Esophagus squamous epithelium (tissue), 5 donors: ENCODE measurements around the gene BBS2. TPM values are rescaled to one million over a fixed set of nuclear protein-coding genes. Genes with fewer than 3 reads are reported as not detected.
A peak's percentile ranks its signal among the peaks of the same experiment; 100 is the strongest.

ENCODE experiments used
- DNase-seq: peaks from one replicate; lab custom pipeline; 2025; lab: John Stamatoyannopoulos, UW
- H3K27ac ChIP-seq, 4 donors: fragments of 200-600 bp; sonication (generic); one replicate each; pipeline ENCODE4 v1.5.1; 2016 to 2019; ENCODE audit warnings: mild to moderate bottlenecking in 1 of 4
- H3K27me3 ChIP-seq, 4 donors: fragments of 200-600 bp; sonication (generic); 1 replicate in 3 of 4; 2 replicates in 1 of 4; pipeline versions ENCODE4 v1.5.1 to v1.6.0; 2017 to 2021; ENCODE audit warnings: antibody characterized with exemption in 1 of 4
- H3K36me3 ChIP-seq, 3 donors: fragments of 200-600 bp; sonication (generic); one replicate each; pipeline ENCODE4 v1.5.1; 2016 to 2019
- H3K4me1 ChIP-seq, 3 donors: fragments of 200-600 bp; sonication (generic); one replicate each; pipeline ENCODE4 v1.5.1; 2017 to 2019
- H3K4me3 ChIP-seq, 4 donors: fragments of 200-600 bp; sonication (generic); 1 replicate in 3 of 4; 2 replicates in 1 of 4; pipeline ENCODE4 v1.5.1; 2016 to 2019; ENCODE audit warnings: mild to moderate bottlenecking in 2 of 4, moderate library complexity in 1 of 4
- H3K9me3 ChIP-seq, 3 donors: fragments of 200-600 bp; sonication (generic); one replicate each; pipeline ENCODE4 v1.5.1; 2016 to 2019
- POLR2A ChIP-seq, 4 donors: fragments of 450-650 bp; IDR thresholded peaks; one replicate each; pipeline ENCODE4 v1.6.1; 2017; ENCODE audit warnings: antibody characterized with exemption in 4 of 4, mild to moderate bottlenecking in 4 of 4, moderate library complexity in 3 of 4
- WGBS, 2 donors: methylation state at CpG; one replicate each; pipeline ENCODE4 v1.1.5; 2018; 5-methylcytosine and 5-hydroxymethylcytosine counted together
- intact Hi-C: fragments of 100-400 bp; cut with DNase I; formaldehyde crosslinking; loops from one replicate; pipeline ENCODE4 v1.15.0; 2022
- total RNA-seq, 4 donors: library from RNA; depleted of rRNA; stranded (reverse); fragments of >200 nt; gene quantifications; one replicate each; pipeline ENCODE4 v1.1.0, GENCODE V29; 2016
- TF ChIP-seq, protein P1 (sequence below), 6 experiments: fragments of 450-650 bp in 4 of 6; fragments of 200-600 bp in 2 of 6; sonication (generic) in 2 of 6; IDR thresholded peaks; one replicate each; pipeline ENCODE4 v1.5.1; 2016 to 2019; ENCODE audit warnings: antibody characterized with exemption in 6 of 6, mild to moderate bottlenecking in 4 of 6, moderate library complexity in 4 of 6
- donor health status: DM: yes; HTN: yes; CAD: no.

The BBS2 gene
- total RNA-seq, 4 donors from 2014 or later, result 15.2 to 60.8 (median 31.1) TPM

DNA sequence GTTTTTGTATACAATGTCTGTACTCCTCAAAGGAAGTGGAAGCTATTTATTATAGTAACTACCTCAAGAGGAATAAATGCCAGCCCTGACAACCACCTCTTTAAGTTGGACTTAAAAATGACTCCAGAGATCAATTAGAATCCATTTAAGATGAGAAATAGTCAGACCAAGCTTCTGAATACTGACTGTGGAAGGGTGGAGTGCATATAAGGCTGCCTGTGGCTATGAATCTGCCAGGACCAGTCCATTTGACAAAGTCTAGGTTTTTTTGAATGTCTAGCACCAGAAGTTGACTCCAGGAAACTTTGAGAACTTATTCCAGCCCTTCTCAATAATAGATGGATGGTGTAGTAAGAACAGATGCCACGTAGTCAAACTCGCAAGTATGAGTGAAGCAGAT, 53.5 kb downstream of the BBS2 start:
- Histone ChIP-seq H3K27me3 (no peaks in the 10 kb centered on the region), H3K4me1 (peaks cover 0 to 40% (median 4%) of the 10 kb centered on the region in 3 donors), H3K36me3 (peaks cover 0 to 99% (median 28%) of the 10 kb centered on the region in 3 donors), H3K9me3 (no peaks in the 10 kb centered on the region), H3K27ac (peak overlapping the region in 1 of 4 donors; percentile 7), H3K4me3 (no peak overlapping the region)
- TF ChIP-seq, protein P1, sequence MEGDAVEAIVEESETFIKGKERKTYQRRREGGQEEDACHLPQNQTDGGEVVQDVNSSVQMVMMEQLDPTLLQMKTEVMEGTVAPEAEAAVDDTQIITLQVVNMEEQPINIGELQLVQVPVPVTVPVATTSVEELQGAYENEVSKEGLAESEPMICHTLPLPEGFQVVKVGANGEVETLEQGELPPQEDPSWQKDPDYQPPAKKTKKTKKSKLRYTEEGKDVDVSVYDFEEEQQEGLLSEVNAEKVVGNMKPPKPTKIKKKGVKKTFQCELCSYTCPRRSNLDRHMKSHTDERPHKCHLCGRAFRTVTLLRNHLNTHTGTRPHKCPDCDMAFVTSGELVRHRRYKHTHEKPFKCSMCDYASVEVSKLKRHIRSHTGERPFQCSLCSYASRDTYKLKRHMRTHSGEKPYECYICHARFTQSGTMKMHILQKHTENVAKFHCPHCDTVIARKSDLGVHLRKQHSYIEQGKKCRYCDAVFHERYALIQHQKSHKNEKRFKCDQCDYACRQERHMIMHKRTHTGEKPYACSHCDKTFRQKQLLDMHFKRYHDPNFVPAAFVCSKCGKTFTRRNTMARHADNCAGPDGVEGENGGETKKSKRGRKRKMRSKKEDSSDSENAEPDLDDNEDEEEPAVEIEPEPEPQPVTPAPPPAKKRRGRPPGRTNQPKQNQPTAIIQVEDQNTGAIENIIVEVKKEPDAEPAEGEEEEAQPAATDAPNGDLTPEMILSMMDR (IDR thresholded peaks at IDR 0.05), result no peak
- TF ChIP-seq POLR2A (IDR thresholded peaks at IDR 0.05), result no peak
- 96 to 100% methylated on average over 2 of the region's 2 CpGs for WGBS, 2 donors
- intact Hi-C loops, result no loop called here
- DNase-seq, result no peak

DNA sequence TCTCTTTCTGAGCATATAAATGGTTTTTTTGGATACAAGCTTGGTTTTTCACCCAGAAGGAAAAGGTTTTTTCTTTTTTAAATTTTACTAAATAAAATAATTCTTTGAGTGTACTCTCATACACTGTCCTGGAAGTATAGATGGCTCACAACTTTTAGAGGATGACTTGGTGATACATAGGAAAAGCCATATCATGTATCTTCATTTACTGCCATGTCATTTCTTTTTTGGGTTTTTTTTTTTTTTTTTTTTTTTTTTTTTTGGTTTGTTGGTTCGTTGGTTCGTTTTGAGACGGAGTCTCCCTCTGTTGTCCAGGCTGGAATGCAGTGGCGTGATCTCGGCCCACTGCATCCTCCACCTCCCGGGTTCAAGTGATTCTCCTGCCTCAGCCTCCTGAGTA, 56.7 kb downstream of the BBS2 start:
- DNase-seq, result no peak
- H3K4me1 ChIP-seq, result peaks cover 0 to 25% (median 0%) of the 10 kb centered on the region in 3 donors
- intact Hi-C loops, result no loop called here
- 90% methylated on average over 6 of the region's 6 CpGs for WGBS, 2 donors
- peaks cover 0 to 99% (median 18%) of the 10 kb centered on the region in 3 donors for H3K36me3 ChIP-seq
- no peak overlapping the region for H3K27ac ChIP-seq
- TF ChIP-seq, protein P1 (IDR thresholded peaks at IDR 0.05), result no peak
- TF ChIP-seq POLR2A (IDR thresholded peaks at IDR 0.05), result no peak
- no peak overlapping the region for H3K4me3 ChIP-seq
- H3K9me3 ChIP-seq, result no peaks in the 10 kb centered on the region
- H3K27me3 ChIP-seq, result no peaks in the 10 kb centered on the region

DNA sequence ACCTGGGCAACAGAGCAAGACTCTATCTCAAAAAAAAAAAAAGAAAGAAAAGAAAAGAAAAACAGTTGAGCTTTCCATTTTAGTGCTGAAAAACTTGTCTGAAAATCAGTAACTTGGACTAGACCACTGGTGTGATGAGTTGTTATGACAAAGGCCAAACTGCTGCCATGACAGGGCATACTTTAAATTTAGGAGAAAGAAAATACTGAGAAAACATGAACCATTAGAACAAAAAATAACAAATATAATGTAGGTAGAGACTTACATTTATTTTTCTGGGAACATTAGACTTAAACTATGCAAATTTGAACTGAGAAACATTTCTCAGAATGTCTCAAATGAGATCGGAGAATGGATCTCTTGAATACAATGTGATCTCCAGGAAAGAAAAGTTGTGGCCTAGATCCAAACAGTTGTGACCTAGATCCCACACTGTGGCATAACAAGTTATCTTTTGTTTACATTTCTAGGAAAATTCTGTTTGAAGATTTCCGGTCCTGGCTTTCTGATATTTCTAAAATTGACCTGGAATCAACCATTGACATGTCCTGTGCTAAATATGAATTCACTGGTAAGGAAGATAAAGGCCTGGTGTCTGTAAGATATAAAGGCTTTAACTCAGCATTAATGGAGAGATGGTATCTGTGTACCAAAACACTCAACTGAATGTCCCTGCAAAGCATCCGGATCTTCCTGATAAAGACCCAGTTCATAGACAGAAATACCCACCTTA, 57.6 kb downstream of the BBS2 start:
- peaks cover 0 to 99% (median 10%) of the 10 kb centered on the region in 3 donors for H3K36me3 ChIP-seq
- 76 to 83% methylated on average over 3 of the region's 3 CpGs for WGBS, 2 donors

DNA sequence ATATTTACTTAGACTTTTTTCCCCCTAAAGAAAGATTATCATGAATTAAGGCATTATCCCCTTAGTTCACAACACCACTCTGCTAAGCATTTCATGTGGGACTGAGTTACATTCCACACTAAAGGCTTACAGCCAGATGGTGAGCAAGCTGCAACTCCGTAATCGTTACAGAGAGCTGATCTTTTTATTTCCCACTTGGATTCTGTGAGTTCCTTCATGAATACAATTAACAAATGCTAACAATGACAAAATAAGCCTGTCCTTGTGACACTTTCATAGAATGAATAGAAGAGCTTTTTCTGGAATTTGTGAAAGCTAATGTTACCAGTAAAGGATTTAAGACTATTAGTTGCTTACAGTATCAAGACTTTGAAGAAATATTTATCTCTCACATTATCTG, 59.7 kb downstream of the BBS2 start:
- DNase-seq, result no peak
- no peak for TF ChIP-seq POLR2A (IDR thresholded peaks at IDR 0.05)
- TF ChIP-seq, protein P1 (IDR thresholded peaks at IDR 0.05), result no peak
- Histone ChIP-seq H3K9me3 (no peaks in the 10 kb centered on the region), H3K4me1 (peaks cover 0 to 10% (median 0%) of the 10 kb centered on the region in 3 donors), H3K27me3 (no peaks in the 10 kb centered on the region), H3K36me3 (peaks cover 0 to 99% (median 4%) of the 10 kb centered on the region in 3 donors), H3K27ac (no peak overlapping the region), H3K4me3 (no peak overlapping the region)
- 80 to 92% methylated on average over 2 of the region's 2 CpGs for WGBS, 2 donors
- intact Hi-C loops, result no loop called here

More for the DNA sequence above, 57.6 kb downstream of the BBS2 start:
- Histone ChIP-seq H3K9me3 (no peaks in the 10 kb centered on the region), H3K4me1 (peaks cover 0 to 22% (median 0%) of the 10 kb centered on the region in 3 donors), H3K27ac (no peak overlapping the region), H3K27me3 (no peaks in the 10 kb centered on the region), H3K4me3 (no peak overlapping the region)
- intact Hi-C loops, result no loop called here
- TF ChIP-seq, protein P1 (IDR thresholded peaks at IDR 0.05), result no peak
- TF ChIP-seq POLR2A (IDR thresholded peaks at IDR 0.05), result no peak
- no peak for DNase-seq

DNA sequence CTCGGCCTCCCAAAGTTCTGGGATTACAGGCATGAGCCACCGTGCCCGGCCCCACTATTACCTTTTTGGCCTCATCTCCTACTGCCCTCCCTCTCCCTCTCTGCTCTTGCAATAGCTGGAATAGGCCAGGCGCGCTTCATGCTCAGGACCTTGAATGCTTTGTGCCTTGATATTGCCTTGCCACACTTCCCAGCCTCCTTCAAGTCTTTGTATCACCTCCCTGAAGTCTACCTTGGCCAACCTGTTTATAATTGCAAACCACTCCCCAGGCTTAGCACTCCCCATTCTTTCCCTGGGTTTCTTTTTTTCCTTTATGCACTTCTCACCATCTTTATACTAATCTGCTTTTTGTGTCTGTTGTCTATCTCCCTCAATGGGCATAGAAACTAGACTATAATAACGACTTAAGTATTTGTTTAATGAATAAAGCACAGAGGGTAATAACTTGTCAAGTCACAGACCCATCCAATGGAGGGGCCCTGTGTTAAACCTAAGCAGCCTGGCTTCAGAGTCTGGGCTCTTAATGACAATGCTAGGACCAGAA, 61.8 kb downstream of the BBS2 start:
- no peak for TF ChIP-seq POLR2A (IDR thresholded peaks at IDR 0.05)
- TF ChIP-seq, protein P1 (IDR thresholded peaks at IDR 0.05), result no peak
- H3K9me3 ChIP-seq, result no peaks in the 10 kb centered on the region
- intact Hi-C loops, result no loop called here
- no peaks in the 10 kb centered on the region for H3K27me3 ChIP-seq
- no peak overlapping the region for H3K4me3 ChIP-seq
- H3K4me1 ChIP-seq, result peaks cover 0 to 17% (median 3%) of the 10 kb centered on the region in 3 donors
- no peak for DNase-seq
- H3K36me3 ChIP-seq, result peaks cover 0 to 99% (median 4%) of the 10 kb centered on the region in 3 donors
- WGBS, 2 donors, result 82 to 92% methylated on average over 6 of the region's 6 CpGs
- H3K27ac ChIP-seq, result peak overlapping the region in 2 of 4 donors; percentile 31 to 59
